ENCODE results near the gene CCNG2.

Gene CCNG2

GRCh38 chr4:77142646-77143028 is 14.4 kb upstream of the CCNG2 start:
- Histone ChIP-seq H2BK5ac (ENCODE audit: low read depth, low read length, poor library complexity) (no peak overlapping the region), H3K79me2 (ENCODE audit: control insufficient read depth, insufficient read depth, low read length, poor library complexity) (no peaks in the 10 kb centered on the region)
- WGBS (ENCODE audit: extremely low coverage, insufficient coverage, insufficient read length) = no CpG with 5 or more reads among the region's 4 CpGs

GRCh38 chr4:77143091-77143490 is 13.9 kb upstream of the CCNG2 start:
- H2AFZ ChIP-seq (ENCODE audit: insufficient read depth, low read length, poor library complexity) = no peak overlapping the region
- no peak overlapping the region for H4K91ac ChIP-seq (ENCODE audit: low read depth, low read length)
- peaks cover 7 to 10% of the 10 kb centered on the region in 2 experiments for H3K4me1 ChIP-seq (ENCODE audit: control insufficient read depth in 1 of 2, insufficient read depth in 2 of 2, low read length in 2 of 2)
- H3K27ac ChIP-seq (ENCODE audit: low read depth, low read length) = no peak overlapping the region
- H3K9me3 ChIP-seq (ENCODE audit: insufficient read depth, low read depth, low read length) = no peaks in the 10 kb centered on the region
- no peak for DNase-seq
- no peak overlapping the region for H3K4me3 ChIP-seq (ENCODE audit: low read depth, low read length)
- H4K12ac ChIP-seq (ENCODE audit: low read depth, low read length) = no peak overlapping the region
- H2AK5ac ChIP-seq (ENCODE audit: low read length) = no peak overlapping the region
- H4K8ac ChIP-seq (ENCODE audit: low read depth, low read length) = no peak overlapping the region
- no peaks in the 10 kb centered on the region for H3K79me2 ChIP-seq (ENCODE audit: control insufficient read depth, insufficient read depth, low read length, poor library complexity)
- H2BK120ac ChIP-seq (ENCODE audit: insufficient read depth, low read length, poor library complexity) = no peak overlapping the region
- H3K18ac ChIP-seq (ENCODE audit: low read length) = no peak overlapping the region
- H2BK12ac ChIP-seq (ENCODE audit: low read length) = no peak overlapping the region
- H3K14ac ChIP-seq (ENCODE audit: low read length) = no peak overlapping the region
- no peak overlapping the region for H3K4me2 ChIP-seq (ENCODE audit: low read length)
- H3K4ac ChIP-seq (ENCODE audit: low read depth, low read length) = no peak overlapping the region
- H3K79me1 ChIP-seq (ENCODE audit: low read length) = peaks cover 13% of the 10 kb centered on the region
- no peak overlapping the region for H2BK5ac ChIP-seq (ENCODE audit: low read depth, low read length, poor library complexity)
- no peaks in the 10 kb centered on the region for H3K27me3 ChIP-seq (ENCODE audit: insufficient read depth, low read length)
- H3K36me3 ChIP-seq (ENCODE audit: control insufficient read depth in 1 of 2, insufficient read depth in 2 of 2, low read length in 2 of 2) = no peaks in the 10 kb centered on the region
- H3K23ac ChIP-seq (ENCODE audit: low read length) = no peak overlapping the region
- H3K9ac ChIP-seq (ENCODE audit: low read length) = no peak overlapping the region
- WGBS (ENCODE audit: extremely low coverage, insufficient coverage, insufficient read length) = no CpG with 5 or more reads among the region's 3 CpGs

More at GRCh38 chr4:77142646-77143028, 14.4 kb upstream of the CCNG2 start:
- Histone ChIP-seq H4K91ac (ENCODE audit: low read depth, low read length) (no peak overlapping the region), H3K14ac (ENCODE audit: low read length) (no peak overlapping the region), H3K27ac (ENCODE audit: low read depth, low read length) (no peak overlapping the region), H3K27me3 (ENCODE audit: insufficient read depth, low read length) (no peaks in the 10 kb centered on the region), H3K36me3 (ENCODE audit: control insufficient read depth in 1 of 2, insufficient read depth in 2 of 2, low read length in 2 of 2) (no peaks in the 10 kb centered on the region), H2AFZ (ENCODE audit: insufficient read depth, low read length, poor library complexity) (no peak overlapping the region), H4K8ac (ENCODE audit: low read depth, low read length) (no peak overlapping the region), H3K9ac (ENCODE audit: low read length) (no peak overlapping the region), H3K18ac (ENCODE audit: low read length) (no peak overlapping the region), H2AK5ac (ENCODE audit: low read length) (no peak overlapping the region), H3K79me1 (ENCODE audit: low read length) (peaks cover 8% of the 10 kb centered on the region), H3K4me2 (ENCODE audit: low read length) (no peak overlapping the region), H3K9me3 (ENCODE audit: insufficient read depth, low read depth, low read length) (no peaks in the 10 kb centered on the region), H2BK12ac (ENCODE audit: low read length) (no peak overlapping the region), H4K12ac (ENCODE audit: low read depth, low read length) (no peak overlapping the region), H3K4me3 (ENCODE audit: low read depth, low read length) (no peak overlapping the region), H3K4me1 (ENCODE audit: control insufficient read depth in 1 of 2, insufficient read depth in 2 of 2, low read length in 2 of 2) (peaks cover 4 to 5% of the 10 kb centered on the region in 2 experiments), H3K4ac (ENCODE audit: low read depth, low read length) (no peak overlapping the region), H2BK120ac (ENCODE audit: insufficient read depth, low read length, poor library complexity) (no peak overlapping the region), H3K23ac (ENCODE audit: low read length) (no peak overlapping the region)
- DNase-seq = no peak

- peak overlapping the region; percentile 55 for H4K91ac ChIP-seq (ENCODE audit: low read depth, low read length)
- H4K12ac ChIP-seq (ENCODE audit: low read depth, low read length) = no peak overlapping the region
- H2AK5ac ChIP-seq (ENCODE audit: low read length) = no peak overlapping the region
- H3K9ac ChIP-seq (ENCODE audit: low read length) = no peak overlapping the region
- H3K27ac ChIP-seq (ENCODE audit: low read depth, low read length) = peak overlapping the region; percentile 92
- no peak overlapping the region for H2AFZ ChIP-seq (ENCODE audit: insufficient read depth, low read length, poor library complexity)
- no peak for DNase-seq
- no peak overlapping the region for H3K4me2 ChIP-seq (ENCODE audit: low read length)
- no peak overlapping the region for H3K18ac ChIP-seq (ENCODE audit: low read length)
- no peaks in the 10 kb centered on the region for H3K36me3 ChIP-seq (ENCODE audit: control insufficient read depth in 1 of 2, insufficient read depth in 2 of 2, low read length in 2 of 2)
- peak overlapping the region; percentile 31 for H2BK120ac ChIP-seq (ENCODE audit: insufficient read depth, low read length, poor library complexity)
- H3K27me3 ChIP-seq (ENCODE audit: insufficient read depth, low read length) = no peaks in the 10 kb centered on the region
- no peak overlapping the region for H3K14ac ChIP-seq (ENCODE audit: low read length)
- H4K8ac ChIP-seq (ENCODE audit: low read depth, low read length) = peak overlapping the region; percentile 35
- H3K4me3 ChIP-seq (ENCODE audit: low read depth, low read length) = no peak overlapping the region
- H2BK12ac ChIP-seq (ENCODE audit: low read length) = no peak overlapping the region
- no peak overlapping the region for H3K23ac ChIP-seq (ENCODE audit: low read length)
- H3K9me3 ChIP-seq (ENCODE audit: insufficient read depth, low read depth, low read length) = no peaks in the 10 kb centered on the region
- H3K4ac ChIP-seq (ENCODE audit: low read depth, low read length) = no peak overlapping the region
- peak overlapping the region; percentile 85 for H2BK5ac ChIP-seq (ENCODE audit: low read depth, low read length, poor library complexity)
- no CpG with 5 or more reads among the region's 1 CpG for WGBS (ENCODE audit: extremely low coverage, insufficient coverage, insufficient read length)
- H3K4me1 ChIP-seq (ENCODE audit: control insufficient read depth in 1 of 2, insufficient read depth in 2 of 2, low read length in 2 of 2) = peaks cover 7 to 10% of the 10 kb centered on the region in 2 experiments
- peaks cover 13% of the 10 kb centered on the region for H3K79me1 ChIP-seq (ENCODE audit: low read length)
- H3K79me2 ChIP-seq (ENCODE audit: control insufficient read depth, insufficient read depth, low read length, poor library complexity) = no peaks in the 10 kb centered on the region
These were observed 11.2 kb upstream of the CCNG2 start for GRCh38 chr4:77145842-77146185.

GRCh38 chr4:77146186-77147078 is 10.6 kb upstream of the CCNG2 start:
- peak overlapping the region; percentile 35 for H4K8ac ChIP-seq (ENCODE audit: low read depth, low read length)
- H2AFZ ChIP-seq (ENCODE audit: insufficient read depth, low read length, poor library complexity) = no peak overlapping the region
- peaks cover 16% of the 10 kb centered on the region for H3K79me1 ChIP-seq (ENCODE audit: low read length)
- WGBS (ENCODE audit: extremely low coverage, insufficient coverage, insufficient read length) = no CpG with 5 or more reads among the region's 3 CpGs
- H3K79me2 ChIP-seq (ENCODE audit: control insufficient read depth, insufficient read depth, low read length, poor library complexity) = no peaks in the 10 kb centered on the region
- H3K4me2 ChIP-seq (ENCODE audit: low read length) = no peak overlapping the region
- no peak overlapping the region for H3K9ac ChIP-seq (ENCODE audit: low read length)
- peak overlapping the region; percentile 92 for H3K27ac ChIP-seq (ENCODE audit: low read depth, low read length)
- no peaks in the 10 kb centered on the region for H3K36me3 ChIP-seq (ENCODE audit: control insufficient read depth in 1 of 2, insufficient read depth in 2 of 2, low read length in 2 of 2)
- DNase-seq = peak; percentile 84 to 96
- no peak overlapping the region for H3K18ac ChIP-seq (ENCODE audit: low read length)
- H3K9me3 ChIP-seq (ENCODE audit: insufficient read depth, low read depth, low read length) = no peaks in the 10 kb centered on the region
- H2BK12ac ChIP-seq (ENCODE audit: low read length) = no peak overlapping the region
- H3K4ac ChIP-seq (ENCODE audit: low read depth, low read length) = no peak overlapping the region
- H3K4me1 ChIP-seq (ENCODE audit: control insufficient read depth in 1 of 2, insufficient read depth in 2 of 2, low read length in 2 of 2) = peaks cover 7 to 10% of the 10 kb centered on the region in 2 experiments
- no peak overlapping the region for H3K4me3 ChIP-seq (ENCODE audit: low read depth, low read length)
- no peak overlapping the region for H4K91ac ChIP-seq (ENCODE audit: low read depth, low read length)
- H3K27me3 ChIP-seq (ENCODE audit: insufficient read depth, low read length) = no peaks in the 10 kb centered on the region
- H3K23ac ChIP-seq (ENCODE audit: low read length) = no peak overlapping the region
- no peak overlapping the region for H3K14ac ChIP-seq (ENCODE audit: low read length)
- H2BK120ac ChIP-seq (ENCODE audit: insufficient read depth, low read length, poor library complexity) = peak overlapping the region; percentile 31
- no peak overlapping the region for H4K12ac ChIP-seq (ENCODE audit: low read depth, low read length)
- peak overlapping the region; percentile 85 for H2BK5ac ChIP-seq (ENCODE audit: low read depth, low read length, poor library complexity)
- no peak overlapping the region for H2AK5ac ChIP-seq (ENCODE audit: low read length)
